ENCODE measurements around the gene PARD3B. TPM values are rescaled to one million over a fixed set of nuclear protein-coding genes. Genes with fewer than 3 reads are reported as not detected.
"Not testable (repeated sequence)": the region's sequence is repeated elsewhere in the genome, so short reads cannot be mapped to it uniquely, and the experiment has no call there.

PARD3B gene
- total RNA-seq, 1 donor from 2014 or later: 4.3 TPM

GRCh38 chr2:204542982-204543608 is 2.2 kb upstream of the PARD3B start:
- no peak for ATAC-seq

GRCh38 chr2:204545861-204546735 is 823 bp downstream of the PARD3B start:
- ATAC-seq: peak; percentile 56

- ATAC-seq: no peak
Measured at GRCh38 chr2:204550751-204551511, 5.7 kb downstream of the PARD3B start.

GRCh38 chr2:204551512-204551863 is 6.2 kb downstream of the PARD3B start:
- no peak for ATAC-seq

- ATAC-seq: no peak
Measured at GRCh38 chr2:204557604-204558003, 12.3 kb downstream of the PARD3B start.

GRCh38 chr2:204559358-204559757 is 14.1 kb downstream of the PARD3B start:
- ATAC-seq: not testable (repeated sequence)

- ATAC-seq: no peak
Measured at GRCh38 chr2:204560902-204561301, 15.6 kb downstream of the PARD3B start.

GRCh38 chr2:204561771-204562170 is 16.5 kb downstream of the PARD3B start:
- no peak for ATAC-seq

GRCh38 chr2:204566439-204566838 is 21.2 kb downstream of the PARD3B start:
- ATAC-seq: no peak

- no peak for ATAC-seq
Measured at GRCh38 chr2:204570421-204570820, 25.1 kb downstream of the PARD3B start.

GRCh38 chr2:204571041-204571440 is 25.8 kb downstream of the PARD3B start:
- ATAC-seq: no peak

- ATAC-seq: no peak
Measured at GRCh38 chr2:204571911-204572310, 26.6 kb downstream of the PARD3B start.

- no peak for ATAC-seq
Measured at GRCh38 chr2:204573221-204573620, 27.9 kb downstream of the PARD3B start.

GRCh38 chr2:204574486-204574885 is 29.2 kb downstream of the PARD3B start:
- ATAC-seq: no peak

GRCh38 chr2:204575463-204575862 is 30.2 kb downstream of the PARD3B start:
- no peak for ATAC-seq

GRCh38 chr2:204576362-204576979 is 31.2 kb downstream of the PARD3B start:
- ATAC-seq: no peak

- ATAC-seq: no peak
Measured at GRCh38 chr2:204578928-204579598, 33.8 kb downstream of the PARD3B start.

GRCh38 chr2:204581946-204582345 is 36.7 kb downstream of the PARD3B start:
- no peak for ATAC-seq

GRCh38 chr2:204583773-204584172 is 38.5 kb downstream of the PARD3B start:
- ATAC-seq: no peak

- ATAC-seq: no peak
Measured at GRCh38 chr2:204585930-204586329, 40.7 kb downstream of the PARD3B start.

- no peak for ATAC-seq
Measured at GRCh38 chr2:204586444-204587180, 41.3 kb downstream of the PARD3B start.

- no peak for ATAC-seq
Measured at GRCh38 chr2:204590063-204590462, 44.8 kb downstream of the PARD3B start.

All from esophagus mucosa (tissue), 1 donor.